Measurements from ENCODE around the gene HPS1.
A peak's percentile ranks its signal among the peaks of the same experiment; 100 is the strongest.

The HPS1 gene

DNA sequence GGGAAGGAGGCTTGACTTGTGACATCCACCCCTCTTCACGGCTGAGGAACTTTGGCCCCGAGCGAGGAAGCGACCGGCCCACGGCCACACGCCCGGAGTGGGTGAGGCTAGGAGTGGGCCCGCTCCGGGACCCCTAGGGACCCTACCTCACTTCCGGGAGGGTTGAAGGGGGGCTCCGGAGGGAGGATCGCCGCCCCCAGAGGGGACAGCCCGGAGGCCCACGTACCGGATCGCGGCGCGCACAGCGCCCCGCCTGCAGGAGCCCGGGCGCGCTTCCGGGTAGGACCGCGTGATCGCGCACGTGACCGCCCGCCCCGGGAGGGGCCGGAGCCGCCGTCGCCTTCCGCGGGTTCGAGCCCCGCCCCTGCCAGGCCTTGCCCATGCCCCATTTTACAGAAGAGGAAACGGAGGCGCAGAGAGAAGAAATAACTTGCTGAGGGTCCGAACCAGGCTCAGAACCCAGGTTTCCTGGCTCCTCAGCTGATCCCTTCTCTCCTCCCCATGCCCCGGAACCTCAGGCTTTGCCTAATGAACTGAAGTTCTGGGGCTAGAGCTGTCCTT, at the start of gene HPS1:
TSS of gene HPS1 (minus strand) at position 275 of the 561 bp plus-strand sequence. CDS start 3,695 bp downstream, outside the sequence.
- DNase-seq, result peak; percentile 74

- no peak for DNase-seq
Observed at GRCh38 chr10:98492763-98493162, 46.0 kb upstream of the HPS1 start.

GRCh38 chr10:98489561-98490481, 43.1 kb upstream of the HPS1 start:
- DNase-seq, result no peak

- no peak for DNase-seq
Observed at GRCh38 chr10:98488669-98489430, 42.1 kb upstream of the HPS1 start.

DNA sequence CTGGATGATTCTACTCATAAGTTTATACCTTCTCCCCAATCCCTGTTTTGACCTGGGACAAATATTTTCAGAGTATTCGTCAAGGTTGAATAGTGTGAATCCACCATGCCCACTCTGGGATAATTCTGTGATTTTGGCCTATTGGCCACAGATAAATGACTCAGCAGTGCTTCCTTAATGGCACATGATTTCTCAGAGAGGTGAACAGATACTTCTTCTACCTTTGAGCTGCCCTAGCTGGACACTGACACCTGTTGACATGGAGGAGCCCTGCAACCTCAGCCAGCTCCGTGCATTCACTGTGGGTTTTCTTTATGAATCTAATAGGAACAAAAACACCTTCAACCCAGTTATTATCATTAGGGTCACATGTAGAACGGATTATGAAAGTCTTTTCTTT, 40.9 kb upstream of the HPS1 start:
- DNase-seq, result no peak

- no peak for DNase-seq
Observed at GRCh38 chr10:98486421-98486820, 39.7 kb upstream of the HPS1 start.

- no peak for DNase-seq
Observed at GRCh38 chr10:98485959-98486358, 39.2 kb upstream of the HPS1 start.

DNA sequence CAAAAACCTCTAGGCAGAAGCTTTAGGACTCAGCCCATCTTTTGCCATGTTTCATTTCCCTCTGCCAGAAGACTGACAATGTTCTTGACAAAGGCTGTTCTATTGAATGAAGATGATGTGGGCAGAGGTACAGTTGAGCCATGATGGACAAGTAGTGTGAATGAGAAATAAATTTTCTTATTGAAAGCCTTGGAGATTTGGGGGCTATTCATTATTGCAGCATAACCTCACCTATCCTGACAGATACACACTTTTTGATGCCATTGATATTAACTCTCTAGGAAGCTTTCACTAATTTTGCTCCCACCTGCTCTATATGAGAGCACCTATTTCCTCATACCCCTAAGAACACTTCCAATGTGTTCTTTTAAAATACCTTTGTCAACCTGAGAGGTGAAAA, 36.9 kb upstream of the HPS1 start:
- no peak for DNase-seq

GRCh38 chr10:98482096-98482495, 35.4 kb upstream of the HPS1 start:
- DNase-seq, result no peak

DNA sequence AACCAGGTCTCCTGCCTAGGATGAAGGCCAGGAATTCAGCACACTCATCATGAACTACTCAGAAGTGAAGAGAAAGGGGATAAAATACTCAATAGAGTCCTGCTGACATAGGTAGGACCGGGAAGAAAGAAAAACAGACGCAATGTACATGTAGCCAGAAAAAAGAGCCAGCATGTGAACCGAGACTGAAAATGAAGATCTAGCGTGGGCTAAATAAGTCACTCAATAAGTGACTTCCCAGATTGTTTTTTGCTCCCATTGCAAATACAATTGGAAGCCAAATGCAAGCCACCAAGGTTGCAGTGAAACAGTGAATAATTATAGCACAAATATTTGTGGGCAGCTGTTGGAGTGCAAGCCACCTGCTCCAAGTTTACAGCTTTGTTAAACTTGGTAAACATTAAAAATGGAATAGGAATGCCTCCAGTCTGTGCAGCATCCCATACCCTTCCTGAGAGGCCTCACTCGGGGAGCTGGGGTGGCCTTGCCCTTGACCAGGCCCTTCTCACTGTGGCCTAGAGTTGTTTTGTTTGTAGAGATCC, 34.7 kb upstream of the HPS1 start:
- DNase-seq, result no peak

GRCh38 chr10:98478430-98479222, 31.9 kb upstream of the HPS1 start:
- no peak for DNase-seq

DNA sequence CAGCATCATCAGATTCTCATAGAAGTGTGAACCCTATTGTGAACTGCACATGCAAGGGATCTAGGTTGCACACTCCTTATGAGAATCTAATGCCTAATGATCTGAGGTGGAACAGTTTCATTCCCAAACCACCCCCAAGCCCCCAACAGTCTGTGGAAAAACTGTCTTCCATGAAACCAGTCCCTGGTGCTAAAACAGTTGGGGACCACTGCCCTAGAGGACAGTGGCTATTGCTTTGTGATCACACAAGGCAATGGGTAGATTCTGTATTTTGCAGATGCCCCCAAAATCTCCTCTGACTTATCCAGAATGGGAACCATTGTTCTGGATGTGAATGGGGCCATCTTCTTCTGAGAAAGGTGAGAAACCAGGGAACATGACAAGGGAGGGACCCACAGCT, 31.1 kb upstream of the HPS1 start:
- DNase-seq, result no peak

GRCh38 chr10:98474628-98475027, 27.9 kb upstream of the HPS1 start:
- DNase-seq, result no peak

DNA sequence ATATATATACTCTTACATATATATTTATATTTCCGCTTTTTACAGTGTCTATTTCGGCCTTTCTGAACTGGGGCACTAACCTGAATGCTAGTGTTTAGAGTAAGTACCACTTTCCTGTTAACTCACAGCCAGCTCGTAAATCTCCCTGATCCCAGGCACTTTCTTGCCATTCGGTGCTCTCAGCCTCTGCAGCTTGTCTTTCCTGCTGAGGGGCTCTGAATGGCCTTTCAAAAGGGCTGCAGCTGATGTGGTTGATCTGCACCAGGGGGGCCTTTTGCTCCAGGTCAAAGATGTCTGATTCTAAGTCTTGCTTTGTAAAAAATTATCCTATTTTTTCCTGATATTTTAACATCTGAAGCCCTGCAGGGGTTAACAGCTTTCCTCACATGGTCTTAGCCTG, 25.5 kb upstream of the HPS1 start:
- no peak for DNase-seq

DNA sequence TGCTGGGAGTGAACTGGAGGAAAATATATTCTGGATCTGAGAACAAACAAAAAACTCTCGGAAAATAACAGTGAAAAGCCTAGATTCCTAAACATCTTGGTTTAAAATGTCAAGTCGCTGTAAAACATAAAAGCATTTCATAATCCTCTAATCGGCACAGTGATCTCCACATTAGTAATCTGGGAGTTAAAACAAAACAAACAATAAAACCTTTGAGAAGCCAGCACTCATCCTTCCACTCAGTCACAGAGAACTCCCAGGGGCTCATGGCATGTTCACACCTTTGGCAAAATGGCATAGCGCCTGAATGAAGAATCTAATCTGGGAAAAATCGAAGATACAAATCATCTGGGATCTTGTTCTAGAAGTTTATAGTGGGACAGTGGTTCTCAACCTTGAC, 24.1 kb upstream of the HPS1 start:
- DNase-seq, result no peak

DNA sequence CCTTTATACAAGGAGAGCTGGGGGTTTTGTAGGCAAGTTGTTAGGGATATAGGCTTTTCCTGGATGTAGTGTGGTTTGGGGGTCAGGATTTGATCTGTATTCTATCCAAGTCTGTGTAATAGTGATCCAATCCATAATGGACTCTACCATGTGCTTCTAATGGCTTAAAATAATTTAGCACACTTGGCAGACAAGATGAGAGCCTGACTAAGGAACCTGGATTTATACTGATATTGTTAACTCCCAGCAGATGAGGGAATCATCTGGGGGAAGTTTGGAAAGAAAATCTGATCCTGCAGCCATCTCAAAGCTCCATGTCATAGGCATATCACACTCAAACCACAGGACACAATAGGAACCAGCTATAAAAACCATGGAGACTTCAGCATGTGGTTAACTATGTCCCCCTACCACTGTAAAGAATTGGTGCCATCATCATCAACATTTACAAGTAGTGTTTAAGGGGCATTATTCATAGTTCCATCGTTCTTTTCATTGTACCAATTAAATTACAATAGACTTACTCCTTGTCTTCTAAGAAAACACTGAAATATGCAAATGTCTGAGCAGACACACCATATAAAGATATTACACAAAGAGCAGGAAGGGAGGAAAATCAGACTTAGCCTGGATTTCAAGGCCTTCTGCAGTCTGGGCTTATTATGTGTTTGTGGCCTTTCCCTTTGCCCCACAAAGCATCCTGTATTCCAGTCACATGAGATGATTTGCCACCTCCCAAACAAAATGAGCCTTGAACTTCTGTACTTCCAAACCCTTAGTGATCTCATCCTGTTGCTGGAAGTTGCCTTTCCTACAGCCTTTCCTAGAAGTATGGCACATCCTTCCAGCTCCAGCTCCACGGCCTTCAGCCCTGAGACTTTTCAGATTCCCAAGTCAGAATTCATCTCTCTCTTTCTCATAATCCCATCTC, 22.5 kb upstream of the HPS1 start:
- DNase-seq, result no peak

DNA sequence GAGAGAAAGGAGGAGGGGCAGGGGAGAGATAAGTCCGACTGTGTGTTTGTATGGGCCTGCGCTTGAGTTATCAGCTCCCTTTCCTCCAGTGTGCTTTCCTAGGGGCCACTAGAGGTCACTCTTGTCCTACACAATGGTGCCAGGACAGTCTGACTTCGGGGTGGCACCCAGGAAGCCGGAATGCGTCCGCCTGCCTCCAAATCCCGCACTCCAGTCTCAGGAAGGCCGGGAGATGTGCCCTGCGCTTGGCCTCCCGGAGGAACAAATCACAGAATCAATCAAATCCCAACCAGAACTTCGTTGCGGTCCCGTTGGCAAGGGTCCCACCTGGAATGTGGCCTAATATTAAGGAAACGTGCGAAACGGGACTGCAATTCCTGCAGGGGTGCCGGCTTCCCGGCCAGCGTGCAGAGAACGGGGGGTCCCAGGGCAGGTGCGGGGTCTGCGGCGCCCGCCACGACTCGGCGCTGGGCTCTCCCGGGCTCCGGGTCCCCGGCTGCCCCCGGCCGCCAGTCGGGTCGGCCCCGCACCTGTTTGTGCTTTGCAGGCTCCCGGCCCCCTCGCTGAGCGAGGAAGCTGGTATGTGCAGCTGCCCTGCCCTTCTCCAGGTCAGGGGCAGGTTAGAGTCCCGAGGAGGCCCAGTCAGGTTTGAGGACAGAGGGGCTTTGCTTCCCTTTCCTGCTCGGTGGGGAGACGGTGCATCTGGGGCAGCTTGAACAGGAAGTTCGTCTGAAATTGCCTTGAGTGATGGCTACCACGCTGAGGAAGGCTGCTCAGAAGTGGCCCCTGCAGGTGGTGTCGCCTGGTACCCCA, 21.0 kb upstream of the HPS1 start:
- DNase-seq, result peak; percentile 60

DNA sequence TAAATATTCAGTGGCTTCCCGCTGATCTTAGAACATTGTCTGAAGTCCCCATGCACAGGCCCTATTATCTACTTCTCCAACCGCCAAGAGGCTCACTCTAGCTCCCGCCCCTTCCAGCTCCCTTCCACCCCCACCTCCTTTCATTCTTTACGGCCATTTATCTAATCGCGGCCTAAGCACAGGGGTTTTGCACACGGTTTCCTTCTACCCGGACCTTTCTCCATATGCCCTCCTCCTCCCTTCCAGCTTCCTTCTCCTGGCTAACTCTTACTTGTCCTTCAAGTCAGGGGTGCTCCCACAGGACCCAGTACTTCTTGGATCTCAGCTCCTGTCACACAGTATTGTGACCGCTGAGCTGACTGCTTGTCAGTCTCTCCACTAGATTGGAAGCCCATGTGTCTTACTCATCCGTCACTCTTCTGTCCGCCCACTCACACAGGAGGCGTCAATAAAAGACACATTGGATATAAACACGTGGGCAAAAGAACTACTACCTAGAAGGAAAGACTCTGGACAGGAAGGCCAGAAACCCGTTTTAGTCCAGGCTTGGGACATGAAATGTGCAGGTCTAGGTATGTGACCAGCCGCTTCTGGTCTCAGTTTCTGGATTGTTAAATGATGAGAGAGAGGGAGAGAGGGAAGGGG, 20.2 kb upstream of the HPS1 start:
- no peak for DNase-seq

DNA sequence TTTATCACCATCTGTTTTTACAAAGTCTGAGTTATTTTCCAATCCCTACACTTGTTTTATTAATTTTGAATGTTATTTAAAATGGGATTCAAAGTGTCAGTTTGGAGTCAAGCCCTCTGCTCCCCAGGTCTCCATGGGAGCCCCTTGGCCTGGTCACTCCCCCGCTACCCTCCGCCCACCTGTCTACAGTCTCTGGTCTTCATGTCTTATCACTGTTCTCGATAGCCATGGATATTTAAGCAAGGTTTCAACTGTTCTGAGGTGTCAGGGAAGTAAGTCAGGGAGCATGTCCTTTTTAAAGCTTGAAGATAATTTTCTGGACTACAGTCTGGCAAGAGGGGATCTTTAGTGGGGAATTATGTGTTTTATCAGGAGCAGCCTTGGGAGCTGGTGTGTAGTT, 19.1 kb upstream of the HPS1 start:
- DNase-seq, result no peak

Data from activated gamma-delta T cell treated with Interleukin-2 at 50 U/mL for 16 hours (primary cell).